Vagina (tissue), 2 donors: ENCODE results near the gene CFAP99.

ENCODE experiments used
- CTCF ChIP-seq, 3 experiments: fragments of 450-650 bp in 2 of 3; fragments of 200-600 bp in 1 of 3; sonication (generic) in 1 of 3; IDR thresholded peaks; one replicate each; pipeline ENCODE4 v1.5.1; 2017 to 2019; ENCODE audit warnings: antibody characterized with exemption in 3 of 3, mild to moderate bottlenecking in 2 of 3, moderate library complexity in 2 of 3
- POLR2A ChIP-seq, 2 donors: fragments of 450-650 bp; IDR thresholded peaks; one replicate each; pipeline ENCODE4 v1.6.1; 2017; ENCODE audit warnings: antibody characterized with exemption in 2 of 2, mild to moderate bottlenecking in 2 of 2, moderate library complexity in 2 of 2

DNA sequence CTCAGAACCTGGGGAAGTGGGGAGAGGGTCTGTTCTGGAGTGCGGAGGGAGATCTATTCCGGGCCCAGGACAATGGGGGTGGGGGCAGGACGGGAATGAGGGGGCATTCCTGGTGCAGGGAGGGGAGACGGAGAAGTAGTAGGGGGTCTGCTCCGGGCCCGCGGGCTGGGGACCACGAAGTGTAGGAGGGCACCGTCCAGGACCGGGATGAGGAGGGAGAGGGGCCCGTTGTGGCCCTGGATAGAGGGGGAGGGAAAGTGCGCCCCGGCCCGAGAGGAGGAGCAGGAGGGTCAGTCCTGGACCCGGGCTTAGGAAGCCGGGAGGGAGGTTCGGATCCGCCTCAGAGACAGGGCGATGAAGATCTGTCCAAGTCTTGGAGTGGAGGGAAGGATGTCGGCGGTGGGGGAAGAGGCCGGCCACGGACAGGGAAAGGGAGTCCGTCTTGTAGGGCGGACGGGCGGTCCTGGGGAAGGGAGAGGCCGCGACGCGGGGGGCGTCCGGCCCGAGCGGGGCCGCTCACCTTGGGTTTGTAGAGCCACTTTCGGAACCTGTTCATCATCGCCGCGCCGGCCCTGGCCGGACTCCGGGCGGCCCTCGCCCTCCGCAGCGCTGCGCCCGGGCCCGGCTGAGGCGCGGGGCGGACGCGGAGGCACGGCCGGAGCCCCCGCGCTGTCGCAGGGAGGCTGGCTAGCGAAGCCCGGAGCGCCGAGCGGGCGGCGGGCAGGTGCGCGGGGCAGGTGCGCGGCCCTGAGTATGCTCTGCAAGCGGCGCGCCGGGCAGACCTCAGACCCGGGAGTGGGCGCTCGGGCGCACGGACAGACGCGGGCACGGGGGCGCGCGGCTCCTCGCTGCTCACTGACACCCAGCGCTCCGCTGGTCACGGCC, 748 bp upstream of the CFAP99 start, which contains the start of gene ZFYVE28:
- TF ChIP-seq POLR2A (IDR thresholded peaks at IDR 0.05): peak in 1 of 2 donors; percentile 36
- no peak for TF ChIP-seq CTCF (IDR thresholded peaks at IDR 0.05)
